Activated CD8-positive, alpha-beta memory T cell treated with anti-CD3 and anti-CD28 coated beads, Interleukin-2, amount 50 U/mL, for 4 hours (primary cell): Measurements from ENCODE around the gene NSUN4.

Source experiments
- DNase-seq: peaks from one replicate; pipeline ENCODE4 v3.0.0-alpha.2; 2020

The NSUN4 gene

GRCh38 chr1:46368791-46369190, 28.2 kb downstream of the NSUN4 start:
- no peak for DNase-seq

DNA sequence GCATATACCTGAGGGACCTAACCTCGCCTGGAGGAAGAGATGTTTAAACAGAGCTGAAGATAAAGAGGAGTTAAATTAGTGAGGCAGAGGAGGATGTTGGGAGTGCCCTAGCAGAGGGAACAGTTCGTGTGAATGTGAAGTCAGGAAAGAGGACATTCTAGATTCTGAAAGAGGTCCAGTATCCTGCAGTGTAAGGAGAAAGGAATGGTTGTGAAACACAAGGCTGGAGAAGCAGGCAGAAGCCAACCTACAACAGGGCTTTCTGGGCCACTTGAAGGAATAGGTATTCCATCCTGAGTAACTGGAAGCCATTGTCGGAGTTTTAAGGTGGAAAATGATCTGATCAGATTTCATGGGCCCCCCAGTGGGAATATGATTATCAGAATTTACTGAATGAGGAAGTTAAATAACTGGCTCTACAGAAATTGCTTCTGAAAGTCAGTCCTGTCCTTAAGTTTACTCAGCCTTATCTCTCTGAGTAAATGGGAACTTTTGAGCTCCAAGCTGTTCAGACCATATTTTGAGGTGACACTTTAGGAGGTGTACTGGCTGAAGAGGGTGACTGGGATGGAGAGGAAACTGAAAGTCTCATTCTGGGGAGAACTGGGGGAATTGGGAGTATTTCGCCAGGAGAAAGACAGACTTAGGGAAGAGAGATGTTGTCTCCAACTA, 29.1 kb downstream of the NSUN4 start:
- no peak for DNase-seq

DNA sequence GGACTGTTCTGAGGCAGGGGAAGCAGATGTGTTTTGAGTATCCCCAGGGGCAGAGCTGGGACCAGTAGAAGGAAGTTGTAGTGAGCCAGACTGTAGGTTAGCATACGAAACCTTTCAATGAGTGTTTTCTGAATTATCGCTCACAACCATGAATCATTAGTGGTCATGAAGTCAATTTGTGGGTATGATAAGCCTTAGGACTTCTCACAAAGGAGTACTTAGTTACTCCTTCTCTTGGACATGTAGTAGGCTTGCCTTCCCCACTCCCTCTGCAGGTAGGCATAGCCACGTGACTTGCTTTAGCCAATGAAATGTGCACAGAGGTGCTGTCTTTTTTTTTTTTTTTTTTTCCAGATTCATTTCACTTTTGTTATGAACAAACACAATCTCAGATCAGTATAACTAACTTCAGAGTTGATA, 29.6 kb downstream of the NSUN4 start:
- no peak for DNase-seq

- no peak for DNase-seq
Observed at GRCh38 chr1:46372431-46372830, 31.8 kb downstream of the NSUN4 start.

DNA sequence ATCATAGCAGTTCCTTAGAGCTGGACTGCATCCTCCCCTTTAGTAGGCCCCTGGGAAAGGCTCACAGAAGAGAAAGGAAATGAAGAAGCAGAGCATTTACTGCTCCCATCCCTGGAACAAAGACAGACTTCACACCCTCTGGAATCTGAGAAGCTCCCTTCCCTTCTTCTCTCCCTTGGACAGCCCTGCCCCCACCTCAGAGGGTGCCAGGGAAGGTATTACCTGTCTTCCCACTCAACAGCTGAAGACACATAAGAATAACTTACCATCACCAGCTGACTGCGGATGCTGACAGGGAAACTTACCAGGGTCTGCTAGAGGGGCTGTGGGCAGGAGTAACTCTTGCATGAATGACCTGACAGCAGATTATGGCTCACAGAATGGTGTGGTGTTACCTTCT, 39.4 kb downstream of the NSUN4 start:
- no peak for DNase-seq

GRCh38 chr1:46380508-46380907, 39.9 kb downstream of the NSUN4 start:
- DNase-seq = no peak

GRCh38 chr1:46393510-46393909, 52.9 kb downstream of the NSUN4 start:
- DNase-seq = no peak

GRCh38 chr1:46394108-46394871, 53.7 kb downstream of the NSUN4 start, which contains the start of gene FAAH:
Gene FAAH, plus strand, starts transcription at chr1:46394317. Its CDS starts 32 bp downstream, at chr1:46394349.
- peak; percentile 40 for DNase-seq

DNA sequence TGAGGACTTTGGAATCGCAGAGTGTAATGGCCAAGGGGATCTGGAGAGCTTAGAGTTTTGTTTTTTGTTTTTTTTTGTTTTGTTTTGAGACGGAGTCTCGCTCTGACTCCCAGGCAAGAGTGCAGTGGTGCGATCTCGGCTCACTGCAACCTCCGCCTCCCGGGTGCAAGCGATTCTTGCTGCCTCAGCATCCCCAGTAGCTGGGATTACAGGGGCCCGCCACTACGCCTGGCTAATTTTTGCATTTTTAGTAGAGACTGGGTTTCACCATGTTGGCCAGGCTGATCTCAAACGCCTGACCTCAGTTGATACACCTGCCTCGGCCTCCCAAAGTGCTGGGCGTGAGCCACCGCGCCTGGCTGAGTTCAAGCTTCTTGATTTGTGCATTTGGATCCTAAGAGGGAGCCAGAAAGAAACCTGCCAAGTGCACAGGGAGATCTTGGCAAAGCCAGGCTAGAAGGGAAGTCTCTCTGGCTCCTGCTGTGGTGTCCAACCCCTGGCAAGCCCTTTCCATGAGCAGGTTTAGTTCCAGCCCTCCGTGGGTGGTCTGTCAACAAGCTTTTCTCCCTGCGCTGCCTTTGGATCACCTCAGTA, 54.4 kb downstream of the NSUN4 start:
- DNase-seq = no peak

- DNase-seq = no peak
Observed at GRCh38 chr1:46396441-46397398, 56.1 kb downstream of the NSUN4 start.

DNA sequence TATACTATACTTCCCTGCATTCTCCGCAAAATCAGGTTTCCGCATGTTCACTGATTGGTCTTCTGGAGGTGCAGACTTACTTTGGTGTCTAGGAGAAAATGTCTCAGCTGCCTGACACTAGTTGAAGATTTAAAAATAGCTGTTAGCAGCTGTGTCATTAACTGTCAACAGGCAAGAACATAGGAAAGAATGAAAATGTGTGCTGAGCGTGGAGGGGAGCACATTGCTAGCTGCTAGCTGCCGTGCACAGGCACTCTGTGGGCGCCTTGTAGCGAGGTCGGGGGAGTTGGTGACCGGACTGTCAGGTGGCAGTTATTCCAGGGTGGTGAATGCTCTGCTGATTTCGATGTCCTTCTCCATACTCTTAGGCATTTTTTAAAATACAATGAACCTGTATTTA, 58.7 kb downstream of the NSUN4 start:
- DNase-seq = no peak

DNA sequence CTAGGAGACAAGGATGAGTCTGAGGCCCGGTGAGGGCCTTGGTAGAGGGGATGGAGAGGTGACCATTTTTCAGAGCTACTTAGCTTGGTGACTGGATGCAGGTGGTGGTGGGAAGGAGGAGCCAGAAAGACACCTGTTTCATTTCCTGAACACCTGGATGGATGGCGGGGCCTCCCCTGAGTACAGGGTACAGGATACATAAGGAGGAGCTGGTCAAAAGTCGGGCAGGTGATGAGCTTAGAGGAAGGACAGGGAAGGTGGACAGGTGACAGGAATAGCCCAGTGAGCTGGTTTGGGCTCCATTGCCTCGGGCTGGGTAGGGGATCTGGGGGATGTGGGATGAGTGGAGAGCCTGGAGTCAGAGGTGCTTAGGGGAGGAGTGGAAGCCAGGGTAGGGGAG, 59.8 kb downstream of the NSUN4 start:
- no peak for DNase-seq

DNA sequence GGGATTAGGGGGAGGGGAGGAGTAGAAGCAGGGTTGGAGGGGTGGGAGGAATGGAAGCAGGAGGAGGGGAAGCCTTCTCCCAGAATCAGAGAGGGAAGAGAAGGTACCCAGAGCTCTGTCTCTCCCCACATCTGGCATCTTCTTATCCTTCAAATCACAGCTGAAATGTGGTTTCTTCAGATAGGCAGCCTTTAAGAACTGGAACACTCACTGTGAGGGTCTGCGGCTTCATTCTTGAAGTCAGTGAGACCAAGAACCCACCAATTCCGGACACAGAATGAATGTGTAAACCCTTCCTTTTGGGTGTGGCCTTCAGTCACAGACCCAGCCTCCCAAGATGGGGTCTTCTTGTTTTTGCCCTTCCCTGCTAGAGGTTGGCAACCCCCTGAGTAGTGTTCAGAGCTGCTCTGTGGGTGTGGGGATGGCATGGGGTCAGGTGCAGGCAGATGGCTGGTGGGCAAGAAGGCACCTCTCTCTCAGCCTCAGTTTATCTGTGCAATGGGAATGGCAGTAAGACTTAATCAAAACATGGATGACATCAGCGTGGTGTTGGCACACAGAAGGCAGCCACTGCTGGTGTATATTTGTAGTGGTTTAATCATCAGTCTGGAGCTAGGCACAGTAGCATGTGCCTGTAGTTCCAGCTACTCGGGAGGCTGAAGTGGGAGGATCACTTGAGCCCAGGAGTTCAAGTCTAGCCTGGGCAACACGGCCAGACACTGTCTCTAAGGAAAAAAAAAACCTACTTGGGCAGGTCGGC, 60.7 kb downstream of the NSUN4 start:
- no peak for DNase-seq

GRCh38 chr1:46401964-46402626, 61.5 kb downstream of the NSUN4 start:
- DNase-seq = no peak

GRCh38 chr1:46403916-46404315, 63.3 kb downstream of the NSUN4 start:
- no peak for DNase-seq

- DNase-seq = no peak
Observed at GRCh38 chr1:46404482-46405196, 64.0 kb downstream of the NSUN4 start.

DNA sequence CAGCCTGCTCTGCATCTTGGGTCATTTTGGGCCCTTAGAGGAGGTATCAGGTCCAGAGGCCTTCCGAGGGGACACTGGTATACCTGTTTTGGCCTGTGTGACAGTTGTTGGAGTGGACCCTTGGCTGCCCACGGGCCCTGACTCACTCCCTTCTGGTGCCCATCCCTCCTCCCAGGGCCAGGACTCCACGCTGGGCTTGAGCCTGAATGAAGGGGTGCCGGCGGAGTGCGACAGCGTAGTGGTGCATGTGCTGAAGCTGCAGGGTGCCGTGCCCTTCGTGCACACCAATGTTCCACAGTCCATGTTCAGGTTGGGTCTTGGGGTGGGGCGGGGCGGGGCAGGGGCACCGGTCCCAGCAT, 64.6 kb downstream of the NSUN4 start:
- DNase-seq = no peak

DNA sequence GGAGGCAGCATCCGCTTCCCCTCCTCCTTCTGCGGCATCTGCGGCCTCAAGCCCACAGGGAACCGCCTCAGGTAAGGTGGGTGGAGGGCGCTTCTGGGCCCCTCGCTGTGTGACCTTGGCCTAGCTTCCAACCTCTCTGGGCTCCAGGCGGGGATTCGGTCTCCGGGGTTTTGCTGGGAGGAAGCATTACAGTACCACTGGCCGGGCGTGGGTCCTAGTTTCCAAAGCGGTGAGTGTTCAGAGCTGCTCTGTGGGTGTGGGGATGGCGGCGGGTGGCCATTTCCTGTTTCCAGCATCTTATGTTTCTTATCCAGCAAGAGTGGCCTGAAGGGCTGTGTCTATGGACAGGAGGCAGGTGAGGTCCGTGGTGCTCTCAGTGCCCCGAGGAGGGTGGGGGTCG, 65.1 kb downstream of the NSUN4 start:
- DNase-seq = no peak

DNA sequence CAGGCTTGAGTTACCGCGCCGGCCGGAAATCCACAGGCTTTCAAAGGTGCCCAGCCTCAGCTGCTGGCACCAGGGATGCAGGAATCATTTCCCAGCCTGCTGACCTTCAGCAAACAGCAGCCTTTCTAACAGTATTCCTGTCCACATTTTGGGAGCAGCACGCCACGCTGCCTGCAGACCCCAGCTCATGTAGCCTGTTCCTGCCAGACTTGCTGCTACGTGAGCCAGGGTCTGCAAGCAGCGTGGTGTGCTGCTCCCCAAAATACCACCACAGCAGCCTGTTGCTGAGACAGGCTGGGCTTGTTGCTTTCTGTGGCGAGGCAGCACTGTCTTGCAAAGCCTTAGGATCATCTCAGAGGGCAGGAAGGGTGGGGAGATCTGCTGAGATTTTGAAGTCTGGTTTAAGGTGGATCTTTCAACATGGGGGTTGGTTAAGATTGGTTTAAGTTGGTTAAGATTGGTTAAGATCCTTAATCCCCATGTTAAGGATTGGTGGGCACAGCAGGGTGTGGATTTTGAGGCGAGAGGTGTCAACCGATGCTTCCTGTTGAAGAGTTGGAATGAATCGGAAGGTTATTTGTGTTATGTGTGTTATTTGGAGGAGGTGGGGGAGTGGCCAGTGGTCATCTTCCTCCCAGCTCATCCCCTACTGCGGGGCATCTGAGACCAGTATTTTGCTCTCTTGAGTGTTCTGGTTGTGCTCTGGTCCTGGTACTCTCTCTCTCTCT, 66.4 kb downstream of the NSUN4 start:
- DNase-seq = no peak

GRCh38 chr1:46407636-46408035, 67.0 kb downstream of the NSUN4 start:
- no peak for DNase-seq
